Nephron progenitor cell (in vitro differentiated cells): ENCODE measurements around the gene WNT11.

Experiments used
- DNase-seq: peaks from one replicate; pipeline ENCODE4 v3.0.0; 2021
- H3K27ac Mint-ChIP-seq: 2 replicates; pipeline ENCODE4 v1.8.0; 2021; ENCODE audit warnings: mild to moderate bottlenecking, moderate library complexity, mixed read lengths
- H3K27me3 Mint-ChIP-seq: 2 replicates; pipeline ENCODE4 v1.8.0; 2021; ENCODE audit warnings: mild to moderate bottlenecking, low read depth, mixed read lengths; ENCODE audit not compliant: poor library complexity
- H3K36me3 Mint-ChIP-seq: 2 replicates; pipeline ENCODE4 v1.8.0; 2021; ENCODE audit warnings: low read depth, mixed read lengths
- H3K4me1 Mint-ChIP-seq: 2 replicates; pipeline ENCODE4 v1.8.0; 2021; ENCODE audit warnings: mixed read lengths
- H3K4me3 Mint-ChIP-seq: 2 replicates; pipeline ENCODE4 v1.8.0; 2021; ENCODE audit warnings: mild to moderate bottlenecking, moderate library complexity, mixed read lengths
- H3K9me3 Mint-ChIP-seq: 2 replicates; pipeline ENCODE4 v1.8.0; 2021; ENCODE audit warnings: mild to moderate bottlenecking, moderate library complexity, mixed read lengths
- CTCF ChIP-seq: fragments of 200-600 bp; sonication (generic); IDR thresholded peaks from 2 replicates; pipeline ENCODE4 v1.5.0; 2021; ENCODE audit warnings: antibody characterized with exemption

The WNT11 gene

DNA sequence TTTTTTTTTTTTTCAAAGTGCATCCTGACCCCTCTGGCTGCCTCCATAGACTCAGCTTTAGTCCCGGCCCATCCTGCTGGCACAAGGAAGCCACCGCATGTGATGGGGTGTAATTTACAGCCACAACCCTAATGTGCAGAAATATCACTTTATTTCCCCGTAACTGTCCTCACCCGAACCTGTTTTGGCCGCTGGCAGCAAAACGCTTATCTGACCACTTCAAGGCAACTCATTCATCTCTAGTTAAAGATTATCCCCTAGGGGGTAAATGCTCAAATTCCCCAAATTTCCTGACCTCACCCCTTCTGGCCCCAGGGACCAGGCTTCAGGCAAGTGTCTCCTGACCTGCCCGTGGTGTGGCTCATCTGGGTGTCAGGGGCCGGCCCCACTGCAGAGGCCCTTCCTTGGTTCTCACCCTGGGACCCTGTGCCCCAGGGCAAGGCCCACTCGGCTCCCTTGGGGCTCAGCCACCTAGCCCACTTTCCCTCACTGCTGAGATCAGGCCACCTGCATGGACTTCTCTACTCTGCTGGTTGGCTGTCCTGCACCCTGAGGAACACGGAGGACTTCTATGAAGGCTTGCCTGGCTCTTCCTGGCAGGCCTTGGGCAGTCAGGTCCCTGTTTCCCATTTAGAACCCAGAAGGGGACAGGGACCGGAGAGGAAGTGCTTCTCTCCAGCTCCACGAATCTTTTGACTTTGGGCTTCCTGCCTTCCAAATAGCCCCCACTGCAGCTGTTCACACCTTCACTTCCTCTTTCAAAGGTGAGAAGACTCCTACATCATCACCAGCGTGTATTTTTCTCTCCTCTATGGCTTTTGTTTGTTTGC lies 53.3 kb downstream of the WNT11 start:
- no peak for DNase-seq
- peak overlapping the region; percentile 61 for H3K4me3 Mint-ChIP-seq
- no peak for TF ChIP-seq CTCF
- H3K4me1 Mint-ChIP-seq, result peaks cover 37% of the 10 kb centered on the region
- no peak overlapping the region for H3K27ac Mint-ChIP-seq
- H3K36me3 Mint-ChIP-seq, result no peaks in the 10 kb centered on the region
- H3K9me3 Mint-ChIP-seq, result no peaks in the 10 kb centered on the region
- peaks cover 21% of the 10 kb centered on the region for H3K27me3 Mint-ChIP-seq

DNA sequence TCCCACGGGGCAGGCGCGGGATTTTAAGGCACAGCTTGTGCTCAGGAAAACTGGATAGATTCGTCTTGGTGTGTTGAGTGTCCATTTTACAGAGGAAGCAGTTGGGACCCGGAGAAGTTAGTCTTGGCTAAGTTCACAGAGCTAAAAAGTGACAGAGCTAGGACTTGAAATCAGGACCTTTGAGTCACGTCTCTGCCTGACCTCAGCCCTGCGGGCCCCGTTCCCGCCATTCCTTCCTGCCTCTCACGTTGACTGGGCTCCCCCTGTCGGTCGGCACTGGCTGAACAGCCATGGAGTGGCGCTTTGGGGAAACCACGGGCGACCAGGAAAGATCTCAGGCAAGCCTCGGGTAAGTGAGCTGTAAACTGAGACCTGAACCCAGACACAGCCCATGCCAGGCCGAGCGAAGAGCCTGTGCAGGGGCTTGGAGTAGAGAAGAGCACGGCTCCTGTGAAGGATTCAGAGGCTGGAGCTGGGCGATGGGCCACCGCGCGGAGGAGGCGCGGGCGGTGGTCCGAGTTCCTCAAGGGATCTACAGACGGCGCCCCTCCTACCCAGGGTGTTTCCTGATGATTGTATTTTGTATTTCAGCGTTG lies 54.1 kb downstream of the WNT11 start:
- no peaks in the 10 kb centered on the region for H3K36me3 Mint-ChIP-seq
- H3K4me1 Mint-ChIP-seq, result peaks cover 37% of the 10 kb centered on the region
- DNase-seq, result peak; percentile 84
- H3K27me3 Mint-ChIP-seq, result peaks cover 19% of the 10 kb centered on the region
- peak; percentile 89 for TF ChIP-seq CTCF
- H3K4me3 Mint-ChIP-seq, result peak overlapping the region; percentile 61
- H3K9me3 Mint-ChIP-seq, result no peaks in the 10 kb centered on the region
- no peak overlapping the region for H3K27ac Mint-ChIP-seq

- Mint-ChIP-seq H3K27me3 (peaks cover 19% of the 10 kb centered on the region), H3K36me3 (no peaks in the 10 kb centered on the region), H3K4me1 (peaks cover 40% of the 10 kb centered on the region), H3K9me3 (no peaks in the 10 kb centered on the region), H3K4me3 (no peak overlapping the region), H3K27ac (no peak overlapping the region)
- no peak for DNase-seq
- no peak for TF ChIP-seq CTCF
Measured at GRCh38 chr11:76151556-76152085, 54.7 kb downstream of the WNT11 start.

DNA sequence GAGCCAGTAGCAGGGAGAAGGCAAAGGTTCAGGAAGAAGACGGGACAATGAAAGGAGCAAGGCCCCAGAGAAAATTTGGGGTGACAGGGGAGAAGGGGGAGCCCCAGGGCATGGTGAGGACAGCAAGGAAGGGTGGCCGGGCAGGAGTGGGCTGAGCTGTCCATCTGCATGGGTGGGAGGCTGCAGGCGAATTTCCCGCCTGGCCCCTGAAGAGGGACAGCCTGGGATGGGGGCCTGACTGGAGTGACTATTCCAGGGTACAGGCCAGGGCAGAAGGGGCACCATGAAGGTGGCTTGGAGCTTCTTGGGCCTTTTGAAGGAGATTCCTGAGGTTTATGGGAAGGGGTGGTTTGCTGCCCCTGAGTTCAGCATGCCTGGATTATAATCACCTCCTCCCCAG lies 56.2 kb downstream of the WNT11 start:
- H3K27ac Mint-ChIP-seq, result no peak overlapping the region
- TF ChIP-seq CTCF, result no peak

GRCh38 chr11:76149713-76150112 lies 56.6 kb downstream of the WNT11 start:
- peaks cover 27% of the 10 kb centered on the region for H3K4me1 Mint-ChIP-seq
- H3K27me3 Mint-ChIP-seq, result peaks cover 11% of the 10 kb centered on the region
- DNase-seq, result no peak
- no peaks in the 10 kb centered on the region for H3K9me3 Mint-ChIP-seq
- H3K4me3 Mint-ChIP-seq, result no peak overlapping the region
- H3K36me3 Mint-ChIP-seq, result no peaks in the 10 kb centered on the region
- no peak overlapping the region for H3K27ac Mint-ChIP-seq
- TF ChIP-seq CTCF, result no peak

More for the DNA sequence above, 56.2 kb downstream of the WNT11 start:
- Mint-ChIP-seq H3K36me3 (no peaks in the 10 kb centered on the region), H3K4me1 (peaks cover 28% of the 10 kb centered on the region), H3K9me3 (no peaks in the 10 kb centered on the region), H3K4me3 (no peak overlapping the region), H3K27me3 (peaks cover 13% of the 10 kb centered on the region)
- no peak for DNase-seq
